Stimulated activated CD4-positive, alpha-beta T cell treated with anti-CD3 and anti-CD28 coated beads, Interleukin-1b, Interleukin-23, amount 100 ng/mL, for 24 hours (primary cell): ENCODE results near the gene WWC2.
"Not testable (repeated sequence)": the region's sequence is repeated elsewhere in the genome, so short reads cannot be mapped to it uniquely, and the experiment has no call there.

Experiments
- DNase-seq, 4 experiments: peaks; one replicate each; pipeline ENCODE4 v3.0.0-alpha.2; 2020; ENCODE audit warnings: low read depth in 4 of 4, low spot score in 1 of 4

Gene WWC2

DNA sequence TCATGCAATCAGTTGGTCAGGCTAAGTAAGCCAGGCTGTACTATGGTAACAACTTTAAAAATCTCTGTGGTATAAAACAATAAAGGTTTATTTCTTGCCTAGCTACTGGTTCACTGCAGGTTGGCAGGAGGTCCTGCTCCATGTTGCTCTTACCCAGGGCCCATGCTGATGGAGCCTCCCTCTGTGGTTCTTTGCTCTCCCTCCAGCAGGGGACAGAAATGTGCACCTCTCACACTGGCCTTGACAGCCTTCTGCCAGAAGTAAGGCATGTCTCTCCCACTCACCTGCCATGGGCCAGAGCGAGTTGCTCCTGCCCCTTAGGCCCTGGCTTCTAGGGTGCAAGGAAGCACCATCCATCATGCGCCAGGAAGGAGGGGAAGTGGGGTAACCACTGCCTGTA is 189.9 kb downstream of the WWC2 start:
- no peak for DNase-seq

DNA sequence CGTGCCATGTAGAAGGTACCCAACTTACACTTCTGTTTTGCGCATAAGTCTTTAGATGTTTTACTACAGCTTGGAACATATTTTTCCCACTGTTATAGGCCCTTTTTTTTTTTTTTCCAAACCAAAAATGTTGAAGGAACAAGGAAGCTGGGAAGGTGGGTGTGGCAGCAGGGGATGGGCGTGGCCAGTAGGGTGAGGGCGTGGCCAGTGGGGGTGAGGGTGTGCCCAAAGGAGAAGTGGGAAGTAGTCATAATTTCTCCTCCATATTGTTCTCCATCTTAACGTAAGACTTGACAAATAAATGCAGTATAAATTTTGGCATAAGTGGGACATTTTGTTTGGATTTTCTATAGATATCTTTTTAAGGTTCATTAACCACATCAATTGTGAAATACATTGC is 190.6 kb downstream of the WWC2 start:
- no peak for DNase-seq

DNA sequence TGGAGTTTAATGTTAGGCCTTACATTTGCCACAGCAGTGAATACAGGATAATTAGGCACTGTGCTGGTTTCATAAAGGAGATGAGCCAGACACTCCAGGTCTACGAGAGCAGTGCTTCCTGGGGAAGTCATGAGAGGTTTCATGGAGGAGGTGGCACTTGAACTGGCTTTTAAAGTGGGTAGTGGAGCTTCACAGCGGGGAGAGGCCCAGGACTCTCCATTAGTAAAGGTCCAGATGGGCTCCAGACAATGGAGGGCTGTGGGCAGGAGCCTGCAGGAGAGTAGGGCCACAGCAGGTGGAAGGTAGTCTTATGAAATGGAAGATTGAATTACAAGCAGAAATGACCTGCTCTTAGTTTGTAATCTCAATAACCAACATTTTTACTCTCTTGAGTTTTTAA is 192.0 kb downstream of the WWC2 start:
- DNase-seq: no peak

DNA sequence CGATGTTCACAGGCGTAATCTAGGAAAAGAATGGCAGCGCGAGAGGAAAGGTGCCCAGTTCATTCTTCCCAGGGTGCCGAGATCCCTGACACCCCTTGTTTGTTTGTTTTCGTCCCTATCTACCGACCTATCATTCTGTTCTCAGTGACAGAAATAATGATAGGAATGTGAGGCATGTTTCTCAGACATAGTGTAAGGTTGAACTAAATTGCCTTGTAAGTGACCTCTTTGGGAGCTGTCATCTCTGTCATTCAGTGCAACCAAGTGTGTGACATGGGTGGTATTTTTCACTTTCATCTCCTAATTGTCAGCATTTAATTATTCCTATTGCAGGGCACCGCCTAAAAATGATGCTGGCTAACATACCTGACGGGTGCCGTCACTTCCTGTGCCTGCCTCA is 196.7 kb downstream of the WWC2 start:
- no peak for DNase-seq

DNA sequence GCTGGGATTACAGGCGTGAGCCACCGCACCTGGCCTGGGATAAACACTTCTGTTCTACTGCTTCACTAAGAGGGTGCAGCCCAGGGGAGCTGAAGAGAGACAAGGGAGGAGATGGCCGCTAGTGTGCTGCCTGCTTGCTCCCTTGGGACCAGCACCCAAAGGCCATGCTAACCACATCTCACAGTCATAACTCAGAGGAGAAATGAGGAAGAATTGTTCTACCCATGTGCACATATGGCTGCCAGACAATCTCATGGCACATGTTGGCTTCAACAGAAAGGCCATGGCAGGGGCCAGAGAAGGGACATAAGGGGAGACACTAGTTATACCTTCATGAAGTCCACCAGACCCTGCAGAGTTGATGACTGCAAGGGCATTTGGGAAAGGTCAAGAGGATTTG is 198.6 kb downstream of the WWC2 start:
- DNase-seq: no peak

DNA sequence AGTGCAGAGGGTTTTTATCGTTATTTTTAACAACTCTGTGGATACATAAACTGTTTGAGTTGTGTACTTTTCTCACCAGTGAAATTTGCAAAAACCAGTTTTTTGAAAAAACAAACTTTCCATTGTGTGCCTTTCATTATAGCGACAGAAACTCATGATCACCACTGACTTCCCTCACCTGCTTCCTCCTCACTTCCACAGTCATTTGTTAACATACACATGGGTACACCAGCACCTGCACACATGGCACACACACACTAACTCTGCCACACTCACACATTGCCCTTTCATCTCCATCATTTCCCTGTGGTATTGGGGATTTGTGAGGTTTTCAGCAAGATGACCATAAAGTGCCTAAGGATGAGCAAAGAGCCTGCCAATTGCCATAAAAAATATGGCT is 200.4 kb downstream of the WWC2 start:
- DNase-seq: no peak

DNA sequence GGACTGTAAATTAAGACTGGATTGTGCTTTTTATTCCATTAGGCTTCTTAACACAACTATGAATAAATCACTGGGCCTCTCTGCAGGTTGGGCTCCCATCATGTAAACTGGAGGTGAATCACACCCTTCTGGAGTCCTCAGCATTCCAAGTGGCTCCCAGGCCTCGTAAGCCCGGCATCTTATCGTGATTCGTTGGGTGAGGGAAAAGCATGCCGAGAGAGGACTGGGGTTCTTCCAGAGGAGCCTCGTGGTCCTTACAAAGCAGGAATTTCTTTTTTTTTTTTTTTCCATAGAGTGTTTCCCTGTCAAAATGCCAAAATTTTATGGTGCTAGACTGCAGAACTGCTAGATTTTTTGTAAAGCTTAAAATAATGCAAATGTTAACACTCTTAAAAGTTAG is 201.0 kb downstream of the WWC2 start:
- DNase-seq: no peak

DNA sequence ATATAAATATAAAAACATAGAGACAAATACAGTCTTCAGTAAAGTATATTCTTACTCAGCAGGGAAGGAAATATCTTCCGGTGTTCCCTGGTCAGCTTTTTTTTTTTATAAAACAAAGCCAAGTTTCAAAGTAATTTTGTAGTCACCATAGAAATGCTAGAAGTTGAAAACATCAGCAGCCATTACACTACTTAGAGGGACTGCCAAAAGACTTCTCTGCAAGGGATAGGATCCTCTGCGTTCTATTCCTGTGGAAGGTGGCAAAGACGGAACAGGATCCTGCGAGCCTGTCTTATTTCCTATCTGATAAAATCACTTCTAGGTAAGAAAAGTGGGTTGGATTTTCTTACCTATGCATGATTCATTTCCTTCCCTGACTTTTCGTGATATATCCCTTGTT is 201.6 kb downstream of the WWC2 start:
- no peak for DNase-seq

DNA sequence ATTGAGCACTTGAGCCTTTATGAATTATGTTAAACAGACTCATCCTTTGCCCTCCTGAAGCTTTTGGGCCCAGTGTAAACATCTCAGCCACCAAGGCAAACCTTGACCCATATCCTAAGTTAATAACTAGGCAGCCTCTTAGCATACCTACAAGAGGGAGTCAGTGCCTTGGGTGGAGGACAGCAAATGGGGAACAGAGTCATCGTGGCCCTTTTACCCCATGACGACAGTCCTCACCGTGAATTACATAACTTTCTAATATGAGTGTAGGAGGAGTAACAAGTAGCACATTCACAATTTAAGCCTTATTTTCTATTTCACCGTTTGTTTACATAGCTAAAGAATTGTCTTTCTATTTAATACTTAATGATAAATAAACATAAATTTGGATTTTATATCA is 204.2 kb downstream of the WWC2 start:
- no peak for DNase-seq

DNA sequence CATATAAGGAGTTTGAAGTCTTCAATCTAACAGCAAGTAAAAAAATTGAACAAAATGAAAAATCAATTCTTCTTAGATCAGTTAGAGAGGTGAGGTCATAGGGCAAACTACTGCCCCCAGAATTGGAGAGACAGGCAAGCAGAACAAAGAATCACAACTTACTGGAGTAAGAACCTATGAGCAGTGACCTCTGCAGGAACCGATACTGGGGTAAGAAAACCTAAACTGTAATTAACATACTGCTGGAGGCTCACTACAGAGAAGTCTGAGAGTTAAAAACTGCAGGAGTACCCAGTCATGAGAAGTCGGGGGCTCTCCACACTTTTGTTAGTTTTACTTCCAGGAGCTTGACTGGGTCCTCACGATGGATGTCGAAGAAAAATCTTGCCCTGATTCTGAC is 205.0 kb downstream of the WWC2 start:
- no peak for DNase-seq

DNA sequence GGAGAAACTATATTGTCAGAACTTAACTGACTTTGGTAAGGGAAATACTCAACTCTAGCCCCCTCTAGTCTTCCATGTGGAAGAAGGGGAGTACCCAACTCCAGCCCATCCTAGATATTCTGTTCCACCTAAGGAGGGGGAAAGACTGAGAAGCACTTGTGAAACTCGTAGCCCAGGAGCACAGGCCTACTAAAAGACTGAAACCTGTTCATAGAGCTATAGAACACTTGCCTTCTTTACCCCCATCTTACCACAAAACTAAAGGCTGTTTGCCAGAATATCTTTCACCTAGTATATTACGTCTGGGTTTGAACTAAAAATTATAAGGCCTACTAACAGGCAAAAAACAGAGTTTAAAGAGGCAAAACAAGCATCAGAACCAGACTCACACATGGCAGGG is 205.5 kb downstream of the WWC2 start:
- no peak for DNase-seq

DNA sequence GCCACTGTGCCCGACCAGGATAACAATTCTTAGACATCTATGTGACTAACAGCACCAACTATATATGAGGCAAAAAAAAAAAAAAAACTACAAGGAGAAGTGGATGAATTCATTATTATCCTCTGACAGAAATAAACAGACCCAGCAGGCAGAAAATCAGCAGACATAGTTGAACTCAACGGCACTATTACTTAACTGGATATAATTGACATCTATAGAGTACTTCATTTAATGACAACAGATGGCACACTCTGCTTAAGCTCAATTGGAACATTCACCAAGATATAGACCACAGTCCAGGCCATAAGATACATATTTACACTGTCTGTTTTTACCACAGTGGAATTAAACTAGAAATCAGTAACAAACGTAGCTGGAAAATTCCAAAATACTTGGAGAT is 207.8 kb downstream of the WWC2 start:
- no peak for DNase-seq

DNA sequence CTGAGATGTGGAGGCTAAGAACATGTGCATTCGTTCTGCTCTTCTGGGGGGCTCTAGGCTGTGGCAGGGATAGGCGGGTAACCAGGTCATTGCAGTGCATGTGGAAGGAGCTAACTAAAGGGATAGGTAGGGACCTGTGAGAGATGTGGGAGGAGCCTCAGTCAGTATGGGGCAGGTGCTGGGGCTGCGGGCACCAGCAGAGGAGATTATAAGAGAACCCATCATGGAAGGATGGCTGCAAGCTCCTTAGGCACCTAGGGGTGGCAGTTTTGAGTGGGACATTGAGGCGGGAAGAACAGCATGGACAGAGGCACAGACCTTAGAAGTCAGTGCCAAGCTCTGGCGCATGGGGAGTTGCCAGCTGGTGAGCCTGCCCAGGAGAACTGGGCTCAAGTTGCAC is 213.8 kb downstream of the WWC2 start:
- no peak for DNase-seq

DNA sequence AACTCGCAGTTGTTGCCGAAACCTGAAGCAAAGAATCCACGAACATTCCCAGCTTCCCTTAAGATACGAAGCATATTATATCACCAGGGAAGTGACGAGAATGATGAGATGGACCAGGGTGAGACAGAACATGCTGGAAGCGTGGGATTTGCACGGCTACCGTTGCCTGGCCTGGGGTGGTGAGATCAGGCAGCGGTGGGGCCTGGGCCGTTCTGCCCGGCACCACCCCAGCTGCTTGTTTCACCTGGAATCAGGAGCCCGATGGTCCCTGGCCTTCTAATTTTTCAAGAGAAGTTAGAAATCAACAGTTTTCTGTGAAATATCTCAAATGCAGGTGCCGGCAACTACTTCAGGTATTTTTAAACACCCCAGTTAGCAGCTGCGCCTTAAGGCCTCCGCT is 215.3 kb downstream of the WWC2 start:
- no peak for DNase-seq

DNA sequence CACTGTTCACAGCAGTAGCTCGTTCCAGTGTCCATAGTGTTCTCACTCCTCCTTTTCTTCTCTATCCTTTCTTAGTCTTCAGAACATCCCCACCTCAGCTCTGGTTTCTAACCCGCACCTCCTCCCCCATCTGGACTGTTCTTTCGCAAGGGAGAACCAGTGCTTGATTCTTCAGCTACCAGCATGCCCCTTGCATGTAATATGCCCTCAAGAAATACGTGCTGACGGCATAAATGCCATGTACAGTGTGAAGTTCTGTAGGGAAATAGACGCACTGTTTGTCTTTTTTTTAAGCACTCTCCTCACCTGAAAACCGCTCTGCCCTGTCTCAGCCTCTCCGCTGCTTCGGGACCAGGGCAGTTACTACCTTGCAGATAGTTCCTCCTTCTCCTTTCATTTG is 215.7 kb downstream of the WWC2 start:
- DNase-seq: no peak

DNA sequence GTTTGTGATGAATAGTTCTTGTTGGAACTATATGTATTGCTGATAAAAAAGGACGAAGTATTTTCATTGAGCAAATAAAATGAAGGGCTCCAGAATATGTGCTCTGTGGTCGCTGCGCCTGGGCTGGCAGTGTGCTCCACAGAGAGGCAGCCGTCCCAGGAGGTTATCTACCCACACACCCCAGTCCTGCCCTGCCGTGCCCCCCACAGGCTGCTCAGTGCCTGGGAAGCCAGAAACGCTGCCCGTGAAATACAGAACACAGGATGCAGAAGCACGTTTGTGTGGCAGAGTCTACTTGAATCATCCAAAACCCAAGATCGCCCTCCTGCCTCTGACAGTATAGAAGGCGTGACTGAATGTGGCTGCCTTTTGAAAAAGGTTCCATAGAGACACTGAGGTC is 219.6 kb downstream of the WWC2 start:
- no peak for DNase-seq

DNA sequence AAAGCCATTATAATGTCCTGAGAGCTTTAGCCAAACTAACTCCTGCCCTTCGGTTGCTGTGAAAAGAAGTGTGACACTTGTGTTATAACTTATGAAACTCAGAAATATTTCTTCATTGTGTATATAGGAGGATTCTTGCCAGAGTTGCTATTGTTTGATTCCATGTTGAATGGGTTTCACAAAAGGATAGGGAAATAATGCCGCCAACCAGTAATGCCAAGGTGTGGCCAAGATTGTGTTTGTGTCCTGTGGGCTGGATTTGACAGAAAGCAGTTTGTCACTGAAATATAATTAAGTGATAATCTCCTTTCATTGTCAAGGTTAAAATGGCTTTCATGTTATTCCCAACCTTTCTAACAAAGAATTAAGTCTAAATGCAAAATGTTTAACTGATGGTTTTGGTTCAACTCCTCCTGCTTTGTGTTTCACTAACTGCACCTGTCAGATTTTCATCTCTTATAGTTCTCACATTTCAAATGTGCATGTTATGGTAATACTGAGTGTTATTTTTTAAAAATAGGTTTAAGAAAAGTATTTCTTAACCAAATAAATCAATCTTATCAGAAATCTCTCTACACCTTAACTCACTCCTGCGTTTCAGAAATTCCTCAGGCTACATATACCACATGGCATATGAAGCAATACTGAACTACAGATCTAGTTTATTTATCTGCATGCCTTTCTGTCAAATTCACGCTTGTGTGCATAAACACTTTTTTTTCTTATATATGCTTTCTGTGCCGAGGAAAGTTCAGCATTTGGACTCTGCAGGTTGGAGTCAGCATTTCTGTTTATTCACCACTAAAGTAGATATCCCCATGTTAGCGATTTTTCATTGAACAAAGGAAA is 221.4 kb downstream of the WWC2 start, which contains the start of gene CLDN22:
Gene CLDN22 (minus strand): TSS at position 66 of the 849 bp plus-strand sequence. CDS start 58 bp downstream, at position 8.
- no peak for DNase-seq

DNA sequence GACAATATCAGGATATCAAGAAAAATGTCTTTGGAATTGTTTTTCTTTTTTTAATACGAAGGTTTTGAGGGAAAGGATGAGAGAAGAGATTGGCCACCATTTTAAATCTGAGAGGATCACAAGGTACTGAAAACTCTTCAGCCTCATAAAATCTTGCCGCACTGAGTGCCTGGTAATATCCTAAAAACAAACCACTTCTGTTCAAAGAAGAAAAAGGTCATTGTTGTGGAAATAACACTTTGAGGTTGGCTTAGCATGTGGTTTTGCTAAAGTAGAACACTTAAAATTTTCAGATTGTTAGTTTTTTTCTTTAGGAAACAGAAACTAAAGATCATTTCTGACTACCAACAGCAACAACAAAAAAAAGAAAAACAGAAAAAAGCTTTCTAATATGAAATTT is 222.0 kb downstream of the WWC2 start:
- no peak for DNase-seq

DNA sequence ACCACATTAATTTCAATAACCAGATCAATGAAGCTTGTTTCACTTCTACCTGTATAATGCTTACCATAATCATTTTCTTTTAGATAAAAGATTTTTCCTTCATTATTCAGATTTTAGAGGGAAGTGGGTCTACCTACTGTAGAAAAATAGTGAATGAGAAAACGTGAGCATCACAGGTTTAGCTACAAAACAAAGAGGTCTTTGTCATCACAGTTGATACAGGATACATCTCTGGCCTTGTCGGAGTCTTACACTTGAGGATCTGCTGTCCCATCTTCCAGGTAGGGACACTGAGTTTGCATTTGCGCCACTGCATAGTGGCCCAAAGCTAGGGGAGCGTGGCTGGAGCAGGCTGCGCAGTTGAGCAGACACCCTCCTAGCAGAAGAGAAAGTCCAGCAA is 222.5 kb downstream of the WWC2 start:
- no peak for DNase-seq

DNA sequence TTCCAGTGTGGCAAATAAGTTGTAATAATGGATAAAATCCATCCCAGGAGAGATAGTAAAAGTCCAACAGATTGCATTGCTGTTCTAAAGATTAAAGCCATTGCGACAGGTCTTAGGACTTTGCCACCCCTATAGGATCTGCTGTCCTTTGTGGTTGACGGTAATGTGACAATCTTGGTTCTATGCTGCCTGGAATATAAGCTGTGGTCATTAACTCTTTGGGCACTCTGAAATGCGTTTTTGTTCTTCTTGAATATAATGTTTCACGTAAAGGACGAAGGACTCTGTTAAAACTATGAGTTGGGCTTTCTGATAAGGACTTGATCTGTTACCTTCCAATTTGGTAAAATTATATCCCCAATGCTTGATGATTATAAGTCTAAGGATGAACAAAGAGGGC is 223.3 kb downstream of the WWC2 start, which contains the start of gene CLDN24:
Gene CLDN24 (minus strand): TSS at position 101 of the 400 bp plus-strand sequence. CDS start 0 bp downstream, at position 101.
- DNase-seq: no peak

DNA sequence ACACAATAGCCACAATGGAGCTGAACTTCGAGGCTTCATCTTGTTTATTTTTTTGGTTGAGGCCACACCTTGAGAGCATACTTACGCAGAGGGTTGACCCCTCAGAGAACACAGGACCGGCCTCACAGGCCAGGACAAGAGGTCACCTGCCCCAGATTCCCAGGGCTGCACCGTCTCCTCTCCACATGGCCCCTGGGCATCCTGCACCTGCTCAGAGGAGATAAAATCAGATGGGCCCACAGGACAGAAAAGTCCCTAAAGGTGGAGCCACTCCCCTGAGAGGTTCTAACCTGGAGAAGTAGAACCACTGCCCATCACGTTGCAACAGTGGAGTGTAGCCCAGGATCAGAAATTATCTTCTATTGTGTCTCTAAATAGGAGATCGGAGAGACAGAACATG is 224.2 kb downstream of the WWC2 start:
- DNase-seq: no peak

DNA sequence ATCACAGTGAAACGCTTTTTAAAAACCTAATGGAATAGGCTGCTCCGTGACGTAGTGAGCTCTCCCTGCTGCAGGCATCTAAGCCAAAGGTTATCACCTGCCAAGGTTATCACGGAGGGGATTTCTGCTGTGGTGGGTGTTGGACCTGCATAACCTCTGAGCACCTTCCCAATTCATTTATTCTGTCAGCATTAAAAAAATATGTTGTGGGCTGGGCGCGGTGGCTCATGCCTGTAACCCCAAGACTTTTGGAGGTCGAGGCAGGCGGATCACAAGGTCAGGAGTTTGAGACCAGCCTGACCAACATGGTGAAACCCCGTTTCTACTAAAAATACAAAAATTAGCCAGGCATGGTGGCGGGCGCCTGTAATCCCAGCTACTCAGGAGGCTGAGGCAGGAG is 225.0 kb downstream of the WWC2 start:
- not testable (repeated sequence) for DNase-seq

DNA sequence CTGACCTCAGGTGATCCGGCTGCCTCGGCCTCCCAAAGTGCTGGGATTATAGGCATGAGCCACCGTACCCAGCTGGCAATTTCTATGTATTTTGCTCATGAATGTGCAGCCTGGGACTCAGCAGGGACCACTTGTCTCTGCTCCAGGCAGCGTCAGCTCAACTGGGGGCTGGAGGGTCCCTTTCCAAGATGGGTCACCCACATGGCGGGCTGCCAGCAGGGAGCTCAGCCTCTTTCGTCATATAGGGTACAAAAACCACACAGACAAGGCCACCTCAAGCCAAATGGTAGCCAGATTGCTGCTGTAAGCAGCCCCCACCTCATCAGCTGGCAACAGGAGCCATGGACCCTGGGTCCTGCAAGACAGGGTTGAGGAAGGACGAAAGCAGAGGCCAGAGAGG is 225.6 kb downstream of the WWC2 start:
- DNase-seq: no peak
